Hepatocyte (in vitro differentiated cells): ENCODE results near the gene TAS1R2.

Experiments
- CTCF ChIP-seq: fragments of 200-600 bp; sonication (generic); IDR thresholded peaks from 2 replicates; pipeline ENCODE4 v1.5.1; 2016; ENCODE audit warnings: antibody characterized with exemption, mild to moderate bottlenecking; ENCODE audit not compliant: poor library complexity
- EZH2 ChIP-seq: fragments of 200-600 bp; sonication (generic); IDR thresholded peaks from 2 replicates; pipeline ENCODE4 v1.6.1; 2016; ENCODE audit warnings: antibody characterized with exemption, mild to moderate bottlenecking, borderline replicate concordance
- EZH2phosphoT487 ChIP-seq: fragments of 200-600 bp; sonication (generic); IDR thresholded peaks from one replicate; pipeline ENCODE4 v1.6.1; 2018; ENCODE audit warnings: antibody characterized with exemption, mild to moderate bottlenecking, low read depth, moderate library complexity; ENCODE audit not compliant: unreplicated experiment, severe bottlenecking

GRCh38 chr1:18852501-18852900, 7.0 kb downstream of the TAS1R2 start:
- no peak for TF ChIP-seq CTCF
- no peak for TF ChIP-seq EZH2phosphoT487
- no peak for TF ChIP-seq EZH2
